ENCODE measurements around the gene ATXN10.
"Not testable (repeated sequence)": the region's sequence is repeated elsewhere in the genome, so short reads cannot be mapped to it uniquely, and the experiment has no call there.

The ATXN10 gene

DNA sequence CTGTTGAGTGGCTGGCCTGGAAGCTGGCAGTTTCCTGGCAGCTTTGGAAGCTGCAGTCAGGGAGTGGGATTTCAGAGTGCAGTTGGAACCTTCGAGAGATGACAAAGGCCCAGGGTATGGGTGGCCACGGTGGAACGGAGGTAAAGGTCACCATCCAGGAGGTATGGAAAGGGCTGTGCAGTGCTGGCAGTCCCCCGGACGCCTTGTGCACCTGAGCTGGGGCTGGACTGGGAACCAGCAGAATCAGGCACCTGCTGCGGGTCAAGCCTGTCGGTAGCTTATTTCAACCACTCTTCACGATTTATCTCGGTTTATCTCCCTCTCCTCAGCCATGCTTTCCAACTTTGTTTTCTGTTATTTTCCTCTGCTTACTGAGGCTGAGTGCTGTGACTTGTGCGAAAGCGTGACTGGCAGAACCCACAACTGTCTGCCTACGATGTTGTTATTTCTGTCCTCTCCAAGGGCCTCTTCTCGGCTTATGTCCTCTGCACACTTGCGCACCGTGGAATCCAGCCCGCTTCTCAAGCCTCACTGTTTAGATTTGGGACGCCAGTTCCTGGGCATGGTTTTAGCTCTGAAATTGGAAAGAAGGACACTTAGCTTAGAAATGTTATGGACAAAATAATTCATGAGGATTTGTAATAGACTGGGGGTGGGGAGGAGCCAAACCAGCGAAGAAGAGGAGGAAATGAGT is 24.0 kb upstream of the ATXN10 start:
- no peak for TF ChIP-seq JUND (IDR thresholded peaks at IDR 0.05; ENCODE audit: low read depth)
- no peak for DNase-seq (ENCODE audit: low read depth in 1 of 2, low spot score in 1 of 2)
- in situ Hi-C loops (cut with HindIII; ENCODE audit: low pct_unique_long_range_greater_than_20kb, low sequenced_read_pairs) = no loop called here

- no peak for DNase-seq (ENCODE audit: low read depth in 1 of 2, low spot score in 1 of 2)
- in situ Hi-C loops (cut with HindIII; ENCODE audit: low pct_unique_long_range_greater_than_20kb, low sequenced_read_pairs) = no loop called here
- no peak for TF ChIP-seq JUND (IDR thresholded peaks at IDR 0.05; ENCODE audit: low read depth)
Observed at GRCh38 chr22:45648301-45649117, 23.1 kb upstream of the ATXN10 start.

DNA sequence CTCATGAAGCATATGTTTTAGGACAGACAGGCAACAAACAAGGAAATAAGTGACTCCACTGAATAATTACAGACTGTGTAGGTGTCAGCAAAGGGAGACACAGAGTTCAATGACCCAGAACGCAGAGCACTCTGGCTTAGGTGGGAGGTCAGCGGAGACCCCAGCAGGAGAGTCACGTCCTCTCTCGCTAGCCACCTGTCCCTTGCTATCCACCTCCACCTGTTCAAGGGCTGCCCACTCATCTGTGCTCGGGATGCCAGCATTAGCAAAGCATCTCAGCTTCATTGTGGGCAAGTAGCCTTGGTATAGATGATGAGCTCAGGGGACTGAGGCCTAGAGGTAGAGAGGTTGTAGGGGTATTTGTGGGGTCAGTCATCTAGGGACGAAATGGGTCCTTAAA is 21.8 kb upstream of the ATXN10 start:
- in situ Hi-C loops (cut with HindIII; ENCODE audit: low pct_unique_long_range_greater_than_20kb, low sequenced_read_pairs) = no loop called here
- DNase-seq (ENCODE audit: low read depth in 1 of 2, low spot score in 1 of 2) = no peak
- TF ChIP-seq JUND (IDR thresholded peaks at IDR 0.05; ENCODE audit: low read depth) = no peak

- no peak for DNase-seq (ENCODE audit: low read depth in 1 of 2, low spot score in 1 of 2)
- in situ Hi-C loops (cut with HindIII; ENCODE audit: low pct_unique_long_range_greater_than_20kb, low sequenced_read_pairs) = no loop called here
- TF ChIP-seq JUND (IDR thresholded peaks at IDR 0.05; ENCODE audit: low read depth) = no peak
Observed at GRCh38 chr22:45650721-45651120, 20.9 kb upstream of the ATXN10 start.

DNA sequence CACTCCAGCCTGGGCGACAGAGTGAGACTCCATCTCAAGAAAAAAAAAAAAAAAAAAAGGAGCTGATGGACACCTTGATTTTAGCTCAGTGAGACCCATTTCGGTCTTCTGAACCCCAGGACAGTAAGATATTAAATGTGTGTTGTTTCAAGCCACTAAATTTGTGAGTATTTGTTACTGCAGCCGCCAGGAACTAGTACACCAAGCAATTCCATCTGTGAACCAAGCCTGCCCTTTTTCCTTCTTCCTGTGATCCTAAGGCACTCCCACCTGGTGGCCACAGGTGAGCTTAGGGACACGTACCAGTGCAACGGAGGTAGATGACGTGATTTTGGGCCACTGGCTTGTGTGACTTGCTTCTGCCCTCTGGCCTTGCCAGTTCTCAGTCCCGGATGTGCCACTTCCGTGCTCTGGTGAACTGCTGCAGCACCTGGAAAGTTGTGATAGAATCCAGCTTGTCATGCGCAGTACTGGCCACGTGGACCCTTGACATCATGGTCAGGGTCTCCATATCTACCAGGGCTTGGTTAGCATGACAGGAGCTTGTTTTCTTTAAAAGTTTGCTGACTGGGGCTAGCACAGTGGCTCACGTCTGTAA is 19.6 kb upstream of the ATXN10 start:
- DNase-seq (ENCODE audit: low read depth in 1 of 2, low spot score in 1 of 2) = no peak
- no peak for TF ChIP-seq JUND (IDR thresholded peaks at IDR 0.05; ENCODE audit: low read depth)
- in situ Hi-C loops (cut with HindIII; ENCODE audit: low pct_unique_long_range_greater_than_20kb, low sequenced_read_pairs) = no loop called here

DNA sequence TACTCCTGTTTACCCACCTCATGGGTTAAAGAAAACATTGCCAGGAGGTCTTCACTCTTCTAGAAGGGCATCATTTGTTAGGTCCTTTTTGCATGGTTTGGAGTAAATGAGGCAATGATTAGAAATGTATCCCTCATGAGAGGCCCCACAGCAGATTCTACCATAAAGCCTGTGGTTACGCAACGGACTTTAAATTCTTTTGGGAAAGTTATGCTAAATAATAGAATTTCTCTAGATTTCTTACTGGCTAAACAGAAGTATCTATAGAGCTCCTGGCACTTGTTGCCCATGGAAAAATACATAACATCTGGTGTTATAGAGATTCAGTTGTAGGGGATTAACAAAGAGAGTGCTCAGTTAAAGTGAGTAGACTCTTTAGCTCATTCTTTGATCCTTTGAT is 15.1 kb upstream of the ATXN10 start:
- no peak for DNase-seq (ENCODE audit: low read depth in 1 of 2, low spot score in 1 of 2)
- in situ Hi-C loops (cut with HindIII; ENCODE audit: low pct_unique_long_range_greater_than_20kb, low sequenced_read_pairs) = no loop called here
- TF ChIP-seq JUND (IDR thresholded peaks at IDR 0.05; ENCODE audit: low read depth) = no peak

DNA sequence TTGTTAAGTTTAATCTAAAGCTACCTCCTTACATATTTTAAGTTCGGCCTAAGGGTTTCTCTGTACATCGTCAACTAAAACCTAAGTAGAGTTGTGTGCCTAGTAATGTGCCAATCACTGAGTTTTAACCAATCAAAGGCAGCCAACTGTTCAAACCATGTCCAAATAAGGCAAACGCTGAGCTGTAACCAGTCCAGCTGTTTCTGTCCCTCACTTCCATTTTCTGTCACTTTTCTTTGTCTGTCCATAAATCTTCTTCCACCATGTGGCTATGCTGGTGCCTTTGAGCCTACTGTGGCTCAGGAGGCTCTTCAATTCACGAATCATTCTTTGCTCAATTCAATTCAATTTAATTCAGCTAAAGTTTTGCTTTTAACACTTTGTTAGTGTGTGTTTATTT is 13.9 kb upstream of the ATXN10 start:
- in situ Hi-C loops (cut with HindIII; ENCODE audit: low pct_unique_long_range_greater_than_20kb, low sequenced_read_pairs) = no loop called here
- DNase-seq (ENCODE audit: low read depth in 1 of 2, low spot score in 1 of 2) = no peak
- no peak for TF ChIP-seq JUND (IDR thresholded peaks at IDR 0.05; ENCODE audit: low read depth)

DNA sequence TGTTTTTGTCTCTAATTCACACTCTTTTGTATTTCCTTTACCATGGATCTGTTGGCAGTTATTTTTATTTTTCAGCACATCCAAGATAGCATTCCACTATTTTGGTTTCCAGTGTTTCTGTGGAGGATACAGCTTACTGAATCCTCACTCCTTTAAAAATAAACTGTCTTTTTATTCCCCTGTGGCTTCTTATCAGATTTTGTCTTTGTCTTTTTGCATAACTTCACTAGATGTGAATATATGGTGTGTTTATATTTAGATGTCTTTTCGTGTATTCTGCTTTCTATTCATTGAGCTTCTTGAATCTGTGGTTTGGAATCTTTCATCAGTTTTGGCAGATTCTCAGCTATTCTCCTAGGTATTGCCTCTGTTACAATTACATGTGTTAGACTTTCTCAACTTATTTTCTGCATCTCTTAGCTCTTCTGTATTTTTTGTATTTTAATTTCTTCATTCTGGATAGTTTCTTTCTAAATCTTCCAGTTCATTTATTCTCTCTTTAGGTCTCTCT is 7.4 kb upstream of the ATXN10 start:
- no peak for DNase-seq (ENCODE audit: low read depth in 1 of 2, low spot score in 1 of 2)
- in situ Hi-C loops (cut with HindIII; ENCODE audit: low pct_unique_long_range_greater_than_20kb, low sequenced_read_pairs) = no loop called here
- TF ChIP-seq JUND (IDR thresholded peaks at IDR 0.05; ENCODE audit: low read depth) = no peak

DNA sequence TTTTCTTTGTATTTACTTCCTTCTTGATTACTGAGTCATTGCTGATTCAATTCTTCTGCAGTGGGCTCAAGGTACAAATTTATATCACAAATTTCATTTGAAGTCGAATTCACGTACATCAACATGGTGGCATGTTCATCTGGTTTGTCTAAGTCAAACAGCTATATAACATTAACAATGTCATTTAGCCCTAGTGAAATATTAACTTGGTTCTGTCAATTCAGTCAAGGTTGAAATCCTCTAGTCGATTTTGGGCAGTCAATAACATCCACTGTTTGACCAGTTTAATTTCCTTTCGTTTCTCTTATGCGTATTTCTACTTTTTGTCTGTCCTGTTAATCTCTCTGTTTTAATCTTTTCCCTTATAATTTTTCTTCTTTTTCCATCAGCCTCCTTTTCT is 4.1 kb upstream of the ATXN10 start:
- TF ChIP-seq JUND (IDR thresholded peaks at IDR 0.05; ENCODE audit: low read depth) = no peak
- in situ Hi-C loops (cut with HindIII; ENCODE audit: low pct_unique_long_range_greater_than_20kb, low sequenced_read_pairs) = no loop called here
- no peak for DNase-seq (ENCODE audit: low read depth in 1 of 2, low spot score in 1 of 2)

DNA sequence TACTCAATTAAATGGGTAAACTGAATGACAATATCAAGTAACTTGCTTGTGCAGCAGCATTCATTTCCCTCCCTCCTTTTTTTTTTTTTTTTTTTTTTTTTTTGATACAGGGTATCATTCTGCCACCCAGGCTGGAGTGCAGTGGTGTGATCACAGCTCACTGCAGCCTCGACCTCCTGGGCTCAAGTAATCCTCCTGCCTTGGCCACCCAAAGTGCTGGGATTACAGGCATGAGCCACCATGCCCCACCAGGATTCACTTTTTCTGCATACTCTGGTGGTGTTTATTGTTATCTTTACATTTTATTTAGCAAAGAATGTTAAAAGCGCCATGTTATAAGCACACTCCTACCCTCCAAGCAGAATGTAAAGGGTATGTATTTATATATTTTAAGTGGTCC is 1.3 kb upstream of the ATXN10 start:
- DNase-seq (ENCODE audit: low read depth in 1 of 2, low spot score in 1 of 2); in situ Hi-C loops (cut with HindIII; ENCODE audit: low pct_unique_long_range_greater_than_20kb, low sequenced_read_pairs): not testable (repeated sequence)

GRCh38 chr22:45670981-45671782 is 452 bp upstream of the ATXN10 start:
- no peak for DNase-seq (ENCODE audit: low read depth in 1 of 2, low spot score in 1 of 2)
- no peak for TF ChIP-seq JUND (IDR thresholded peaks at IDR 0.05; ENCODE audit: low read depth)
- in situ Hi-C loops (cut with HindIII; ENCODE audit: low pct_unique_long_range_greater_than_20kb, low sequenced_read_pairs) = no loop called here
